ENCODE data around the gene HEXIM2. TPM values are rescaled to one million over a fixed set of nuclear protein-coding genes. Genes with fewer than 3 reads are reported as not detected.

HEXIM2 gene
- total RNA-seq, 1 experiment from 2014 or later: 13.5 TPM

GRCh38 chr17:45121055-45121454, 40.6 kb upstream of the HEXIM2 start:
- Histone ChIP-seq H3K79me2 (ENCODE audit: insufficient read depth, low read length) (peaks cover 37% of the 10 kb centered on the region), H4K20me1 (ENCODE audit: insufficient read depth) (no peaks in the 10 kb centered on the region), H3K4me2 (ENCODE audit: low read length) (no peak overlapping the region), H3K4me3 (replicated peaks in 1 of 2; ENCODE audit: low read depth in 1 of 2, low read length in 2 of 2) (no peak overlapping the region), H3K36me3 (ENCODE audit: control insufficient read depth in 1 of 2, insufficient read depth in 2 of 2, low read length in 2 of 2) (peaks cover 0 to 11% of the 10 kb centered on the region in 2 experiments; a peak in 1 of 4 replicates), H3K9me3 (ENCODE audit: control insufficient read depth in 1 of 2, insufficient read depth in 1 of 2, low read depth in 1 of 2, low read length in 2 of 2) (no peaks in the 10 kb centered on the region), H3K27ac (ENCODE audit: low read depth, low read length) (no peak overlapping the region), H3K9me2 (ENCODE audit: insufficient read depth) (no peaks in the 10 kb centered on the region), H2AFZ (ENCODE audit: low read depth, low read length, poor library complexity, severe bottlenecking) (no peak overlapping the region), H3K9ac (ENCODE audit: low read length) (no peak overlapping the region), H3K4me1 (ENCODE audit: control insufficient read depth in 1 of 2, insufficient read depth in 2 of 2, low read length in 2 of 2) (peaks cover 41 to 45% of the 10 kb centered on the region in 2 experiments), H3K27me3 (ENCODE audit: insufficient read depth, low read length) (no peaks in the 10 kb centered on the region)
- no peak for ATAC-seq
- ChIA-PET POLR2A (no interaction called here), CTCF (interaction anchor here (1.0 kb wide), 1 partner anchor 13 kb away, joined by 3 read pairs; no protein-coding TSS in a partner anchor), RAD21 (ENCODE audit: low non-redundant PET in 1 of 2, low total read pairs in 2 of 2, uncharacterized antibody in 2 of 2, unreplicated experiment in 2 of 2) (no interaction called here)
- no TSS peak for BruUV-seq (replicated peaks)
- DNase-seq (ENCODE audit: low read depth, low spot score): no peak
- no peak for TF ChIP-seq SIN3A (IDR thresholded peaks at IDR 0.05; ENCODE audit: low read depth)
- TF ChIP-seq ELF1 (IDR thresholded peaks at IDR 0.05; ENCODE audit: borderline replicate concordance, low read depth): no peak
- TF ChIP-seq CTCF (IDR thresholded peaks at IDR 0.05 in 2 of 3, conservative IDR thresholded peaks at IDR 0.05 in 1 of 3; ENCODE audit: borderline replicate concordance in 1 of 3, insufficient read depth in 1 of 3, low read depth in 2 of 3, low read length in 2 of 3): no peak
- no peak for TF ChIP-seq RAD21 (IDR thresholded peaks at IDR 0.05; ENCODE audit: low read depth)
- no peak for TF ChIP-seq REST (IDR thresholded peaks at IDR 0.05; ENCODE audit: low read depth)
- no peak for TF ChIP-seq MAX (IDR thresholded peaks at IDR 0.05)
- TF ChIP-seq EGR1 (IDR thresholded peaks at IDR 0.05; ENCODE audit: low read depth): no peak
- TF ChIP-seq SRF (IDR thresholded peaks at IDR 0.05; ENCODE audit: low read depth): no peak
- TF ChIP-seq FOSL1 (IDR thresholded peaks at IDR 0.05; ENCODE audit: low read depth): no peak
- TF ChIP-seq SP1 (IDR thresholded peaks at IDR 0.05; ENCODE audit: low read depth): no peak
- no peak for TF ChIP-seq POLR2AphosphoS5 (IDR thresholded peaks at IDR 0.05; ENCODE audit: low read depth, low read length)
- no peak for TF ChIP-seq CEBPB (IDR thresholded peaks at IDR 0.05; ENCODE audit: low read depth)
- intact Hi-C loops (cut with micrococcal nuclease): no loop called here

Data from HCT116 (cell line).